Measurements from ENCODE around the gene SORCS2. TPM values are rescaled to one million over a fixed set of nuclear protein-coding genes. Genes with fewer than 3 reads are reported as not detected.

SORCS2 gene
- total RNA-seq, 1 experiment from 2014 or later = 0.06 TPM

- no TSS peak for BruUV-seq (replicated peaks)
- Histone ChIP-seq H3K4me3 (ENCODE audit: low read depth, low read length, poor library complexity, severe bottlenecking) (no peak overlapping the region), H3K27ac (ENCODE audit: low read depth, low read length, poor library complexity, severe bottlenecking) (no peak overlapping the region), H3K36me3 (ENCODE audit: insufficient read depth, low read length, poor library complexity, severe bottlenecking) (no peaks in the 10 kb centered on the region), H3K4me1 (ENCODE audit: insufficient read depth, low read length, poor library complexity, severe bottlenecking) (no peaks in the 10 kb centered on the region), H3K27me3 (replicated peaks; ENCODE audit: insufficient read depth, low read depth, low read length, poor library complexity) (no peaks in the 10 kb centered on the region), H3K9me3 (ENCODE audit: low read depth, low read length, poor library complexity, severe bottlenecking) (no peaks in the 10 kb centered on the region)
- ChIA-PET POLR2A (ENCODE audit: low non-redundant PET) (no interaction called here), CTCF (no interaction called here)
- intact Hi-C loops (cut with micrococcal nuclease; ENCODE audit: unreplicated experiment) = no loop called here
- DNase-seq (ENCODE audit: low spot score) = no peak
- TF ChIP-seq EZH2 (IDR thresholded peaks at IDR 0.05; ENCODE audit: borderline replicate concordance, low read depth, low read length, poor library complexity, severe bottlenecking) = no peak
- TF ChIP-seq CTCF (conservative IDR thresholded peaks at IDR 0.05; ENCODE audit: low read depth, low read length) = no peak
Observed at GRCh38 chr4:7439699-7440098, 247.4 kb downstream of the SORCS2 start.

DNA sequence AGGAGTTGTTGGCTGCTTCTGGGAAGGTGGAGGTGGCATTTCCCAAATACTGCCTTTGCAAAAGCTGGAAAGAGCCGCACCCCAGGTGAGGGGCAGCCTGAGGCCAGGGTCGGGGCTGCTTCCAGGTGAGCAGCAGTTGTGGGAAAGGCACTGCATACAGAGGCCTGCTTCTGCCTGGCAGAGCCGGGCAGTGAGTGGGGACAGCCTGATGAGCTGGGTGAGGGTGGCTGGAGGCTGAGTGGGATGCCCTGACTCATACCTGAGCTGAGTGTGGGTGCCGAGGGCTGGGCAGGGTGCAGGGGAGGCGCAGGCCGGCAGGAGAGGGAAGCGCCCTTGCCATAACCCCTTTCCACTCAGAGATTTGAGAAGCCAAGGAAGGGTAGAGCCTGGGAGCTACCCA lies 248.9 kb downstream of the SORCS2 start:
- intact Hi-C loops (cut with micrococcal nuclease; ENCODE audit: unreplicated experiment) = no loop called here
- no peak overlapping the region for H3K4me3 ChIP-seq (ENCODE audit: low read depth, low read length, poor library complexity, severe bottlenecking)

DNA sequence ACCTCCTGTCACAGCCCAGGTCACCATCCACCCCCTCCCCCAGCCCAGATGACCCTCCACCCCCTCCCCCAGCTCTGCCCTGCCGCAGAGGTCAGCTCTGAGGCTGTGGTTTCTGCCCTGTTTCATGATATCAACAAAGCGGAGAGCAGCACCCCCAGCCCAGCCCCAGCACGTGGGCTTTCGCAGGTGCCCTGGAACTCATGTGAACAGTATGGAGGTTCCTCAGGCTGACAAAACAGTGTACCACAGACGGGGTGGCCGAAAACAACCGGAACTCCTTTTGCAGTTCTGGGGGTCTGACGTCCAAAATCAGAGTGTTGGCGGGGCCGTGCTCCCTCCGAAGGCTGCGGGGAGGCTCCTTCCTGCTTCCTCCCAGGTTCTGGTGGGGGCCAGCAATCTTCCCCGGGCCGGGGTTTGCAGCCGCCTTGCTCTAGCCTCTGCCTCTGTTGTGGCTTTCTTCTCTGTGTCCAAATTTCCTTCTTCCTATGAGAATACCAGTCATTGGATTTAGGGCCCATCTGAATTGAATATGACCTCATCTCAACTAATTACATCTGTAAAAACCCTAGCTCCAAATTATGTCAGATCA lies 250.3 kb downstream of the SORCS2 start:
- CTCF ChIA-PET = no interaction called here
- H3K4me1 ChIP-seq (ENCODE audit: insufficient read depth, low read length, poor library complexity, severe bottlenecking) = no peaks in the 10 kb centered on the region

More for the DNA sequence above, 248.9 kb downstream of the SORCS2 start:
- BruUV-seq (replicated peaks) = no TSS peak
- no peaks in the 10 kb centered on the region for H3K4me1 ChIP-seq (ENCODE audit: insufficient read depth, low read length, poor library complexity, severe bottlenecking)
- no peak overlapping the region for H3K27ac ChIP-seq (ENCODE audit: low read depth, low read length, poor library complexity, severe bottlenecking)
- TF ChIP-seq EZH2 (IDR thresholded peaks at IDR 0.05; ENCODE audit: borderline replicate concordance, low read depth, low read length, poor library complexity, severe bottlenecking) (no peak), CTCF (conservative IDR thresholded peaks at IDR 0.05; ENCODE audit: low read depth, low read length) (no peak)
- DNase-seq (ENCODE audit: low spot score) = no peak
- H3K9me3 ChIP-seq (ENCODE audit: low read depth, low read length, poor library complexity, severe bottlenecking) = no peaks in the 10 kb centered on the region
- ChIA-PET POLR2A (ENCODE audit: low non-redundant PET) (no interaction called here), CTCF (no interaction called here)
- H3K27me3 ChIP-seq (replicated peaks; ENCODE audit: insufficient read depth, low read depth, low read length, poor library complexity) = no peaks in the 10 kb centered on the region
- no peaks in the 10 kb centered on the region for H3K36me3 ChIP-seq (ENCODE audit: insufficient read depth, low read length, poor library complexity, severe bottlenecking)

More for the DNA sequence above, 250.3 kb downstream of the SORCS2 start:
- no peak overlapping the region for H3K4me3 ChIP-seq (ENCODE audit: low read depth, low read length, poor library complexity, severe bottlenecking)
- no peaks in the 10 kb centered on the region for H3K9me3 ChIP-seq (ENCODE audit: low read depth, low read length, poor library complexity, severe bottlenecking)
- no TSS peak for BruUV-seq (replicated peaks)
- H3K27me3 ChIP-seq (replicated peaks; ENCODE audit: insufficient read depth, low read depth, low read length, poor library complexity) = peaks cover 3% of the 10 kb centered on the region
- POLR2A ChIA-PET (ENCODE audit: low non-redundant PET) = no interaction called here
- H3K36me3 ChIP-seq (ENCODE audit: insufficient read depth, low read length, poor library complexity, severe bottlenecking) = no peaks in the 10 kb centered on the region
- no peak overlapping the region for H3K27ac ChIP-seq (ENCODE audit: low read depth, low read length, poor library complexity, severe bottlenecking)
- DNase-seq (ENCODE audit: low spot score) = no peak
- intact Hi-C loops (cut with micrococcal nuclease; ENCODE audit: unreplicated experiment) = no loop called here
- TF ChIP-seq EZH2 (IDR thresholded peaks at IDR 0.05; ENCODE audit: borderline replicate concordance, low read depth, low read length, poor library complexity, severe bottlenecking) (no peak), CTCF (conservative IDR thresholded peaks at IDR 0.05; ENCODE audit: low read depth, low read length) (no peak)

Data from A673 (cell line).